ENCODE data around the gene SGPP2.
"Not testable (repeated sequence)": the region's sequence is repeated elsewhere in the genome, so short reads cannot be mapped to it uniquely, and the experiment has no call there.

Gene SGPP2

GRCh38 chr2:222427646-222428301 lies 3.4 kb downstream of the SGPP2 start:
- DNase-seq (ENCODE audit: low read depth) = no peak

- DNase-seq (ENCODE audit: low read depth) = no peak
These were observed 5.7 kb downstream of the SGPP2 start for GRCh38 chr2:222430071-222430470.

- no peak for DNase-seq (ENCODE audit: low read depth)
These were observed 6.3 kb downstream of the SGPP2 start for GRCh38 chr2:222430681-222431080.

GRCh38 chr2:222431869-222432268 lies 7.5 kb downstream of the SGPP2 start:
- DNase-seq (ENCODE audit: low read depth) = no peak

GRCh38 chr2:222433332-222434173 lies 9.2 kb downstream of the SGPP2 start:
- no peak for DNase-seq (ENCODE audit: low read depth)

- no peak for DNase-seq (ENCODE audit: low read depth)
These were observed 9.9 kb downstream of the SGPP2 start for GRCh38 chr2:222434204-222434603.

- DNase-seq (ENCODE audit: low read depth) = not testable (repeated sequence)
These were observed 11.2 kb downstream of the SGPP2 start for GRCh38 chr2:222435400-222436039.

GRCh38 chr2:222436040-222436413 lies 11.7 kb downstream of the SGPP2 start:
- DNase-seq (ENCODE audit: low read depth) = no peak

- no peak for DNase-seq (ENCODE audit: low read depth)
These were observed 15.3 kb downstream of the SGPP2 start for GRCh38 chr2:222439692-222440091.

GRCh38 chr2:222440673-222441422 lies 16.5 kb downstream of the SGPP2 start:
- DNase-seq (ENCODE audit: low read depth) = no peak

GRCh38 chr2:222442665-222443064 lies 18.3 kb downstream of the SGPP2 start:
- DNase-seq (ENCODE audit: low read depth) = no peak

GRCh38 chr2:222445227-222445626 lies 20.9 kb downstream of the SGPP2 start:
- no peak for DNase-seq (ENCODE audit: low read depth)

- DNase-seq (ENCODE audit: low read depth) = no peak
These were observed 22.8 kb downstream of the SGPP2 start for GRCh38 chr2:222447131-222447530.

GRCh38 chr2:222448748-222449181 lies 24.4 kb downstream of the SGPP2 start:
- no peak for DNase-seq (ENCODE audit: low read depth)

GRCh38 chr2:222450021-222450420 lies 25.7 kb downstream of the SGPP2 start:
- no peak for DNase-seq (ENCODE audit: low read depth)

GRCh38 chr2:222451224-222451674 lies 26.9 kb downstream of the SGPP2 start:
- no peak for DNase-seq (ENCODE audit: low read depth)

GRCh38 chr2:222452422-222452950 lies 28.1 kb downstream of the SGPP2 start:
- no peak for DNase-seq (ENCODE audit: low read depth)

GRCh38 chr2:222456479-222457077 lies 32.2 kb downstream of the SGPP2 start:
- no peak for DNase-seq (ENCODE audit: low read depth)

- no peak for DNase-seq (ENCODE audit: low read depth)
These were observed 35.6 kb downstream of the SGPP2 start for GRCh38 chr2:222459983-222460382.

GRCh38 chr2:222465746-222466145 lies 41.4 kb downstream of the SGPP2 start:
- no peak for DNase-seq (ENCODE audit: low read depth)

GRCh38 chr2:222468346-222468745 lies 44.0 kb downstream of the SGPP2 start:
- DNase-seq (ENCODE audit: low read depth) = no peak
